GM21447 (cell line): ENCODE results near the gene SMYD3.

Source experiments
- ATAC-seq: cut with Tn5 transposase; IDR thresholded peaks from one replicate; pipeline ENCODE4 v1.9.1; 2021; ENCODE audit not compliant: unreplicated experiment

The SMYD3 gene

GRCh38 chr1:246117066-246117791 is 389.9 kb downstream of the SMYD3 start:
- ATAC-seq, result peak; percentile 93

GRCh38 chr1:246114369-246114768 is 392.7 kb downstream of the SMYD3 start:
- ATAC-seq, result no peak

- ATAC-seq, result no peak
Measured at GRCh38 chr1:246113555-246114095, 393.5 kb downstream of the SMYD3 start.

GRCh38 chr1:246111570-246111969 is 395.5 kb downstream of the SMYD3 start:
- ATAC-seq, result no peak

GRCh38 chr1:246110343-246111219 is 396.5 kb downstream of the SMYD3 start:
- ATAC-seq, result no peak

GRCh38 chr1:246108278-246108925 is 398.7 kb downstream of the SMYD3 start:
- no peak for ATAC-seq

GRCh38 chr1:246107516-246108277 is 399.4 kb downstream of the SMYD3 start:
- ATAC-seq, result no peak

- no peak for ATAC-seq
Measured at GRCh38 chr1:246106342-246106763, 400.7 kb downstream of the SMYD3 start.

- no peak for ATAC-seq
Measured at GRCh38 chr1:246104927-246105326, 402.2 kb downstream of the SMYD3 start.

- no peak for ATAC-seq
Measured at GRCh38 chr1:246099570-246099969, 407.5 kb downstream of the SMYD3 start.

- ATAC-seq, result no peak
Measured at GRCh38 chr1:246096356-246096755, 410.7 kb downstream of the SMYD3 start.

- no peak for ATAC-seq
Measured at GRCh38 chr1:246095443-246095842, 411.6 kb downstream of the SMYD3 start.

GRCh38 chr1:246093230-246093629 is 413.8 kb downstream of the SMYD3 start:
- no peak for ATAC-seq

- no peak for ATAC-seq
Measured at GRCh38 chr1:246092136-246092535, 414.9 kb downstream of the SMYD3 start.

- no peak for ATAC-seq
Measured at GRCh38 chr1:246091477-246091876, 415.6 kb downstream of the SMYD3 start.

- ATAC-seq, result no peak
Measured at GRCh38 chr1:246086191-246086590, 420.9 kb downstream of the SMYD3 start.

- no peak for ATAC-seq
Measured at GRCh38 chr1:246083416-246083815, 423.7 kb downstream of the SMYD3 start.

GRCh38 chr1:246081856-246082668 is 425.0 kb downstream of the SMYD3 start:
- ATAC-seq, result no peak

- no peak for ATAC-seq
Measured at GRCh38 chr1:246081138-246081702, 425.9 kb downstream of the SMYD3 start.
